Measurements from ENCODE around the gene ZCCHC14. TPM values are rescaled to one million over a fixed set of nuclear protein-coding genes. Genes with fewer than 3 reads are reported as not detected.
"Not testable (repeated sequence)": the region's sequence is repeated elsewhere in the genome, so short reads cannot be mapped to it uniquely, and the experiment has no call there.

Gene ZCCHC14
- total RNA-seq, 2 donors from 2014 or later = 10.6 to 18.0 TPM

DNA sequence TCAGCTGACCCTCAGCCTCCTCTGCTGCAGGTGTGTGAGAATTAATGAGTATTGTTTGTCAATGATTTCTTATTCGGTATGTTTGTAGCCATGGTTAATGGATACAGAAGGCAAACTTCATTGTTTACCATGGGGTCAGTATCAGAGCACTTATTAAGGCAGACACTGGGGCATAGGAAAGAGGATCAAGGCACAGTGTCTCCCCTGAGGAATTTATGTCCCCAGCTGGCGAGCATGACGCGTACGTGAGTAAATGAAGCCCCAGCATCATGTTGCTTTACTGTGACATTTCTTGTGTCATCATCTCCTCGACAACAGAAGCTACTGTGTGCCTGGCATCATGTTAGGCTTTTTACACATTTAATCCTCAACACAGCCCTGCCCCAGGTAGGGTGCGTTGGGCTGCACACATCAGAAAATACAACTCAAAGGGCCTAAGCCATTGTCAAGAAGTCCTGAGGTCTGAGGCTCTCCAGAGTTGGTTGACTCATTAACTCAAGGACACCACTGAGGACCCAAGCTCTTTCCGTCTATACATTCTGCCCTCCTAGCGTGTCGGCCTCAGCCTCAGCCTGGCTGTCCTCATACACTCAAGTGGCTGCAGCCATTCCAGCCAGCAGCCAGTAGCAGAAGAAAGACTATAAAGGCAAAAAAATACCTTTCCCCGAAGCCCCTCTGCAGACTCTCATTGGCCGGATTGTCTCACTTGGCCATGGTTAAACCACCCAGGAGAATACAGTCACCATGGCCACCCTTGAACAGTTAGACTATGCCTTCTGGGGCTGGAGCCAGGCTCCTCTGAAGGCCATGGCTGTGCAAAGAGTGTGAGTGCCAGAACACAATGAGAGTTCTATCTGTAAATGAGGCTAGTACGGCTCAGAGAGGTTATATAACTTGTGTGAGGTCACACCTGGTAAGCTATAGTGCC, 13.9 kb upstream of the ZCCHC14 start:
- Histone ChIP-seq H3K27me3 (no peaks in the 10 kb centered on the region), H3K27ac (no peak overlapping the region), H3K36me3 (no peaks in the 10 kb centered on the region), H3K9me3 (no peaks in the 10 kb centered on the region), H3K4me1 (peaks cover 0 to 12% of the 10 kb centered on the region in 2 donors), H3K4me3 (no peak overlapping the region)
- TF ChIP-seq, protein P1, sequence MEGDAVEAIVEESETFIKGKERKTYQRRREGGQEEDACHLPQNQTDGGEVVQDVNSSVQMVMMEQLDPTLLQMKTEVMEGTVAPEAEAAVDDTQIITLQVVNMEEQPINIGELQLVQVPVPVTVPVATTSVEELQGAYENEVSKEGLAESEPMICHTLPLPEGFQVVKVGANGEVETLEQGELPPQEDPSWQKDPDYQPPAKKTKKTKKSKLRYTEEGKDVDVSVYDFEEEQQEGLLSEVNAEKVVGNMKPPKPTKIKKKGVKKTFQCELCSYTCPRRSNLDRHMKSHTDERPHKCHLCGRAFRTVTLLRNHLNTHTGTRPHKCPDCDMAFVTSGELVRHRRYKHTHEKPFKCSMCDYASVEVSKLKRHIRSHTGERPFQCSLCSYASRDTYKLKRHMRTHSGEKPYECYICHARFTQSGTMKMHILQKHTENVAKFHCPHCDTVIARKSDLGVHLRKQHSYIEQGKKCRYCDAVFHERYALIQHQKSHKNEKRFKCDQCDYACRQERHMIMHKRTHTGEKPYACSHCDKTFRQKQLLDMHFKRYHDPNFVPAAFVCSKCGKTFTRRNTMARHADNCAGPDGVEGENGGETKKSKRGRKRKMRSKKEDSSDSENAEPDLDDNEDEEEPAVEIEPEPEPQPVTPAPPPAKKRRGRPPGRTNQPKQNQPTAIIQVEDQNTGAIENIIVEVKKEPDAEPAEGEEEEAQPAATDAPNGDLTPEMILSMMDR (IDR thresholded peaks at IDR 0.05) = no peak
- DNase-seq (ENCODE audit: low spot score) = no peak

DNA sequence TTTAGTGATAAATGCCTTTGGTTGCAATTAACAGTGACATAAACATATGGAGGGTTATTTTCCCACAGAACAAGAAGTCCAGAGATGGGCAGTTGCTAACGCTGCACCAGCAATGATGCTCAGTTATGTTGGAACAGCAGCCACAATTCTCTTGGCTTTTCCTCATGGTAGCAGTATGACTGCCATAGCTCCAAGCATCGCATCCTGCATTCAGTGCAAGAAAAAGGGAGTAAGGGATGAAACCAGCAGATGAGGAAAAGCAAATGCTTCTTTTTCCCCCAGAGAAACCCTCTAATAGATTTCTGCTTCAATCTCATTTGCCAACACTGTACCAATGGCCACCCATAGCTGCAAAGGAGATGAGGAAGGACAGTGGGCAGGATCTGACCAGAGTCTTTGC, 13.0 kb upstream of the ZCCHC14 start:
- Histone ChIP-seq H3K4me3 (no peak overlapping the region), H3K27ac (no peak overlapping the region), H3K36me3 (no peaks in the 10 kb centered on the region), H3K9me3 (no peaks in the 10 kb centered on the region), H3K4me1 (peaks cover 0 to 12% of the 10 kb centered on the region in 2 donors), H3K27me3 (no peaks in the 10 kb centered on the region)
- TF ChIP-seq, protein P1 (IDR thresholded peaks at IDR 0.05) = no peak
- DNase-seq (ENCODE audit: low spot score) = no peak

GRCh38 chr16:87503232-87503937, 10.6 kb upstream of the ZCCHC14 start:
- H3K9me3 ChIP-seq; H3K27me3 ChIP-seq; H3K27ac ChIP-seq; DNase-seq (ENCODE audit: low spot score); H3K36me3 ChIP-seq; H3K4me3 ChIP-seq: not testable (repeated sequence)
- H3K4me1 ChIP-seq = peaks cover 0 to 12% of the 10 kb centered on the region in 2 donors

GRCh38 chr16:87502308-87502969, 9.6 kb upstream of the ZCCHC14 start:
- H3K27ac ChIP-seq = no peak overlapping the region
- H3K27me3 ChIP-seq = no peaks in the 10 kb centered on the region
- H3K4me1 ChIP-seq = peaks cover 0 to 3% of the 10 kb centered on the region in 2 donors
- no peak overlapping the region for H3K4me3 ChIP-seq
- TF ChIP-seq, protein P1 (IDR thresholded peaks at IDR 0.05) = no peak
- no peak for DNase-seq (ENCODE audit: low spot score)
- no peaks in the 10 kb centered on the region for H3K9me3 ChIP-seq
- no peaks in the 10 kb centered on the region for H3K36me3 ChIP-seq

DNA sequence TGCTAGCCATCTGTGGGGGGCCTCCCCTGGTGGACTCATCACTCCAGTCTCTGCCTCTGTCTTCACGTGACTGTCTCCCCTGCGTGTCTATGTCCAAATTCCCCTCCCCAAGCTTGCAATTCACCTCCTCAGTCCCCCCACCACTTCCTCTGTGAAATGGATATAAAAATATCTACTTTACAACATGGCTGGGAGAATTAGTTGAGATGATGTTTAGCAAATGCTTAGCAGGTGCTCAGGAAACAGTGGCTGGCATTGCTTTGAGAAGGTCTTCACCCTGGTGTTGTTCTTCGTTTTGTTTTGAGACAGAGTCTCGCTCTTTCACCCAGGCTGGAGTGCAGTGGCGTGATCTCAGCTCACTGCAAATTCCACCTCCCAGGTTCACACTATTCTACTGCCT, 8.3 kb upstream of the ZCCHC14 start:
- H3K27ac ChIP-seq = no peak overlapping the region
- no peak for DNase-seq (ENCODE audit: low spot score)
- H3K4me1 ChIP-seq = no peaks in the 10 kb centered on the region
- H3K9me3 ChIP-seq = no peaks in the 10 kb centered on the region
- H3K4me3 ChIP-seq = no peak overlapping the region
- H3K27me3 ChIP-seq = no peaks in the 10 kb centered on the region
- TF ChIP-seq, protein P1 (IDR thresholded peaks at IDR 0.05) = no peak
- H3K36me3 ChIP-seq = no peaks in the 10 kb centered on the region

GRCh38 chr16:87499189-87499486, 6.3 kb upstream of the ZCCHC14 start:
- Histone ChIP-seq H3K27me3 (no peaks in the 10 kb centered on the region), H3K9me3 (no peaks in the 10 kb centered on the region), H3K4me3 (no peak overlapping the region), H3K27ac (no peak overlapping the region), H3K4me1 (no peaks in the 10 kb centered on the region), H3K36me3 (no peaks in the 10 kb centered on the region)
- TF ChIP-seq, protein P1 (IDR thresholded peaks at IDR 0.05) = no peak
- no peak for DNase-seq (ENCODE audit: low spot score)
